K562 (cell line): Measurements from ENCODE around the gene AGBL1. TPM values are rescaled to one million over a fixed set of nuclear protein-coding genes. Genes with fewer than 3 reads are reported as not detected.

Source experiments
- ATAC-seq: fragments of 200-7000 bp; cut with Tn5 transposase; 3 replicates; pipeline ENCODE4 v1.9.1; 2020; ENCODE audit warnings: moderate library complexity
- BruUV-seq: library from RNA; stranded (reverse); fragments of 400-500 nt; replicated peaks from 2 replicates; lab custom pipeline; 2021; lab: Mats Ljungman, UMichigan
- CTCF ChIA-PET: fragments of 300-600 bp; formaldehyde crosslinking; extraction: SDS; loops from one replicate; lab custom pipeline; 2021; ENCODE audit warnings: low intra/inter-chr PET ratio; lab: Yijun Ruan, JAX
- POLR2A ChIA-PET: fragments of 300-600, 350-650 bp; sonication (Branson Sonifier 250); formaldehyde crosslinking; extraction: SDS; loops from one replicate; lab custom pipeline; 2021; ENCODE audit warnings: antibody characterized with exemption, inconsistent platforms; lab: Yijun Ruan, JAX
- DNase-seq, 4 experiments: peaks; one replicate each; pipeline versions ENCODE4 v3.0.0 to v3.0.0-alpha.2; 2011 to 2018; ENCODE audit warnings: low spot score in 3 of 4, mixed read lengths in 3 of 4; ENCODE audit errors: extremely low read depth in 1 of 4
- FAIRE-seq: peaks from 2 replicates; lab custom pipeline; 2011; peaks lifted over from hg19 to GRCh38; lab: Jason Lieb, UNC
- H2AFZ ChIP-seq: 2 replicates; pipeline ENCODE4 v1.6.0; 2011; ENCODE audit warnings: low read depth, low read length, control low read depth, inconsistent platforms
- H3K27ac ChIP-seq: fragments of 200-600 bp; 3 replicates; pipeline ENCODE4 v1.8.0; 2011; ENCODE audit warnings: low read depth, mild to moderate bottlenecking, control low read depth, inconsistent platforms, low read length, moderate library complexity, mixed read lengths; ENCODE audit errors: extremely low read depth
- H3K27me3 ChIP-seq, 2 experiments: fragments of 300-600 bp in 1 of 2; 2 replicates in 1 of 2; 3 replicates in 1 of 2; pipeline versions ENCODE4 v1.6.0 to v1.8.0; 2011; ENCODE audit warnings: inconsistent platforms in 2 of 2, low read length in 2 of 2, mild to moderate bottlenecking in 1 of 2, mixed read lengths in 1 of 2, moderate library complexity in 1 of 2; ENCODE audit not compliant: control insufficient read depth in 2 of 2, insufficient read depth in 2 of 2
- H3K36me3 ChIP-seq: fragments of 300-600 bp; 3 replicates; pipeline ENCODE4 v1.8.0; 2011; ENCODE audit warnings: mild to moderate bottlenecking, low read length, inconsistent platforms; ENCODE audit not compliant: control insufficient read depth, insufficient read depth
- H3K4me1 ChIP-seq, 2 experiments: fragments of 200-600 bp in 1 of 2; replicated peaks in 1 of 2; 2 replicates in 1 of 2; 3 replicates in 1 of 2; pipeline versions ENCODE4 v1.5.1 to v1.8.0; 2011; ENCODE audit warnings: inconsistent platforms in 2 of 2, low read length in 2 of 2, mild to moderate bottlenecking in 1 of 2, mixed read lengths in 1 of 2, moderate library complexity in 1 of 2; ENCODE audit not compliant: control insufficient read depth in 2 of 2, insufficient read depth in 2 of 2
- H3K4me2 ChIP-seq: 2 replicates; pipeline ENCODE4 v1.6.1; 2011; ENCODE audit warnings: low read length, control low read depth, inconsistent platforms, mixed read lengths; ENCODE audit not compliant: insufficient read depth
- H3K4me3 ChIP-seq: fragments of 200-600 bp; sonication (generic), shearing (Covaris generic); 2 replicates; pipeline ENCODE4 v1.5.1; 2016; ENCODE audit warnings: control low read depth, inconsistent platforms
- H3K79me2 ChIP-seq: fragments of 200-600 bp; 3 replicates; pipeline ENCODE4 v1.8.0; 2011; ENCODE audit warnings: low read length, inconsistent platforms; ENCODE audit not compliant: control insufficient read depth, insufficient read depth
- H3K9ac ChIP-seq, 2 experiments: 2 replicates each; pipeline versions ENCODE4 v1.6.0 to v1.6.1; 2011; ENCODE audit warnings: low read depth in 2 of 2, low read length in 2 of 2, control low read depth in 1 of 2, inconsistent platforms in 1 of 2, mild to moderate bottlenecking in 1 of 2, mixed read lengths in 1 of 2; ENCODE audit not compliant: insufficient read depth in 1 of 2
- H3K9me1 ChIP-seq: one replicate; pipeline ENCODE4 v1.6.0; 2011; ENCODE audit warnings: inconsistent platforms, mild to moderate bottlenecking, low read length, moderate library complexity; ENCODE audit not compliant: control insufficient read depth, insufficient read depth
- H3K9me3 ChIP-seq: replicated peaks from 2 replicates; pipeline ENCODE4 v1.5.1; 2011; ENCODE audit warnings: low read depth, low read length, inconsistent platforms; ENCODE audit not compliant: control insufficient read depth, insufficient read depth
- H4K20me1 ChIP-seq: replicated peaks from 2 replicates; pipeline ENCODE4 v1.6.1; 2011; ENCODE audit warnings: low read length, inconsistent platforms, mixed read lengths; ENCODE audit not compliant: control insufficient read depth, insufficient read depth
- CTBP1 ChIP-seq: fragments of 450-650 bp; IDR thresholded peaks from 2 replicates; pipeline ENCODE4 v1.6.1; 2016; ENCODE audit warnings: borderline replicate concordance
- HDAC1 ChIP-seq, 2 experiments: fragments of 450-650 bp; IDR thresholded peaks; 2 replicates each; pipeline ENCODE4 v1.6.1; 2016 to 2017; ENCODE audit warnings: inconsistent platforms in 1 of 2, mild to moderate bottlenecking in 1 of 2, moderate library complexity in 1 of 2
- HDAC6 ChIP-seq: IDR thresholded peaks from 2 replicates; pipeline ENCODE4 v1.6.1; 2012; ENCODE audit warnings: low read depth, mild to moderate bottlenecking, control low read depth, inconsistent platforms, low read length, moderate library complexity
- KHSRP ChIP-seq: fragments of 450-650 bp; IDR thresholded peaks from 2 replicates; pipeline ENCODE4 v1.6.1; 2017
- LARP7 ChIP-seq: fragments of 450-650 bp; IDR thresholded peaks from 2 replicates; pipeline ENCODE4 v1.6.1; 2016
- LEF1 ChIP-seq: fragments of 450-650 bp; IDR thresholded peaks from 2 replicates; pipeline ENCODE4 v1.6.1; 2016; ENCODE audit warnings: mild to moderate bottlenecking
- RBM22 ChIP-seq: fragments of 200-400 bp; formaldehyde crosslinking; IDR thresholded peaks from 2 replicates; pipeline ENCODE4 v1.6.1; 2018; ENCODE audit warnings: low read length, low read depth; ENCODE audit not compliant: poor library complexity, severe bottlenecking
- SIN3A ChIP-seq, 2 experiments: fragments of 150-350 bp in 1 of 2; IDR thresholded peaks; 2 replicates each; pipeline ENCODE4 v1.6.1; 2011 to 2016; ENCODE audit warnings: borderline replicate concordance in 2 of 2, low read depth in 2 of 2, low read length in 2 of 2, mild to moderate bottlenecking in 2 of 2, moderate library complexity in 2 of 2; ENCODE audit not compliant: control insufficient read depth in 1 of 2
- SMARCC2 ChIP-seq: fragments of 450-650 bp; IDR thresholded peaks from 2 replicates; pipeline ENCODE4 v1.6.1; 2017; ENCODE audit warnings: antibody characterized with exemption, moderate library complexity, mild to moderate bottlenecking, low read depth
- WGBS: fragments of 100-300 bp; shearing (Covaris generic); methylation state at CpG from one replicate; pipeline ENCODE4 v1.1.6; 2016; ENCODE audit warnings: low coverage, mixed read lengths; ENCODE audit not compliant: insufficient coverage; ENCODE audit errors: missing lambda C conversion rate; 5-methylcytosine and 5-hydroxymethylcytosine counted together
- in situ Hi-C: fragments of 300-500 bp; cut with MboI; formaldehyde crosslinking; loops from 4 replicates; pipeline ENCODE4 v1.15.0; 2018; ENCODE audit warnings: inconsistent platforms, mixed read lengths
- intact Hi-C: fragments of 100-400 bp; cut with micrococcal nuclease; formaldehyde crosslinking; loops from 2 replicates; pipeline ENCODE4 v1.14.2; 2022
- polyA plus RNA-seq, 8 experiments: library from polyadenylated mRNA; depleted of rRNA in 4 of 8; stranded (reverse) in 5 of 8; unstranded in 3 of 8; fragments of >200 nt; fragmentation: Nextera tagmentation in 2 of 8; fragmentation: Illumina TruSeq in 1 of 8; extraction: Ambion mirVana in 2 of 8; extraction: Trizol in 1 of 8; gene quantifications; 2 replicates each; pipeline versions ENCODE4 v1.2.1 to v1.2.3, GENCODE V29; 2011 to 2014; ENCODE audit warnings: inconsistent platforms in 1 of 8, missing spikeins in 1 of 8
- total RNA-seq, 7 experiments: library from RNA; depleted of rRNA in 6 of 7; stranded (reverse); fragments of >200 nt in 6 of 7; fragmentation: Illumina TruSeq in 2 of 7; extraction: Trizol in 2 of 7; gene quantifications; 2 replicates each; pipeline versions ENCODE4 v1.2.1 to v1.2.3, GENCODE V29; 2011 to 2021; ENCODE audit warnings: low replicate concordance in 1 of 7
- TF ChIP-seq, protein P1 (sequence below): IDR thresholded peaks from 2 replicates; pipeline ENCODE4 v1.6.1; 2011; ENCODE audit warnings: borderline replicate concordance, low read depth, mild to moderate bottlenecking, moderate library complexity, low read length; ENCODE audit not compliant: insufficient read depth, poor library complexity, severe bottlenecking
- TF ChIP-seq, protein P2 (sequence below): fragments of 250-450 bp; sonication (Bioruptor Pico); IDR thresholded peaks from 2 replicates; pipeline ENCODE4 v1.8.0; 2022; ENCODE audit warnings: inconsistent platforms
- TF ChIP-seq, protein P3 (sequence below): sonication (generic); formaldehyde crosslinking; IDR thresholded peaks from 2 replicates; pipeline ENCODE4 v1.4.0; 2020; ENCODE audit warnings: mild to moderate bottlenecking, missing genetic modification reagents
- TF ChIP-seq, protein P4 (sequence below): fragments of 250-450 bp; sonication (Bioruptor Pico); IDR thresholded peaks from 2 replicates; pipeline ENCODE4 v1.5.0; 2020; ENCODE audit warnings: mild to moderate bottlenecking, borderline replicate concordance
- TF ChIP-seq, protein P5 (sequence below): fragments of 450-650 bp; formaldehyde crosslinking; IDR thresholded peaks from 2 replicates; pipeline ENCODE4 v1.4.0; 2020; ENCODE audit warnings: mild to moderate bottlenecking

Gene AGBL1
- total and polyA plus RNA-seq, 9 of the 15 experiments (the other 6 are each of a cell fraction or from before 2014, with no cell fraction given) = not detected

DNA sequence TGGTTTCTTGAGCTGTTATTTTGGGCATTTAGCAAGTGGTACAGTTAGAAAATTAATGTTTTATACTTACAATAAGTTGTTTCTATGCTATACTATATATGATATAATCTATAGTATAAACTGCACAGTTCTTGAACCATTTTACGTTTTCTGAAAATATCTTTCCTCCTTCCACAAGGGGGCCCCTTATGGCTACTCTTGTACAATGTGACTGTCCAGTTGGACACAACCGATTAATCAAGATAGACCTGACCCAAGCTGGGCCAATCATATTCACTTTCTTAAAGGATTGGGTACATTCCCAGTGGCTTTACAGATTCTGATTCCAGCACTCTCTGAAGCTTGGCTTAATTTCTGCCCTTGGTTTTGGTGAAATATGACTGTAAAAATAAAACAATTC lies 953.4 kb downstream of the AGBL1 start:
- 0% methylated on average over 2 of the region's 2 CpGs for WGBS
- POLR2A ChIA-PET = no interaction called here
- no peaks in the 10 kb centered on the region for H3K27me3 ChIP-seq
- H3K9me3 ChIP-seq = no peaks in the 10 kb centered on the region; the same call in none of the 2 replicates
- no peak overlapping the region for H3K4me2 ChIP-seq
- ATAC-seq (no peak), DNase-seq (no peak), FAIRE-seq (no peak)
- H3K36me3 ChIP-seq = no peaks in the 10 kb centered on the region
- H3K9me1 ChIP-seq = no peaks in the 10 kb centered on the region
- H3K79me2 ChIP-seq = no peaks in the 10 kb centered on the region
- no peak overlapping the region for H3K4me3 ChIP-seq
- no TSS peak for BruUV-seq
- intact Hi-C loops = no loop called here
- CTCF ChIA-PET = no interaction called here
- no peak overlapping the region for H3K9ac ChIP-seq
- TF ChIP-seq, protein P1, sequence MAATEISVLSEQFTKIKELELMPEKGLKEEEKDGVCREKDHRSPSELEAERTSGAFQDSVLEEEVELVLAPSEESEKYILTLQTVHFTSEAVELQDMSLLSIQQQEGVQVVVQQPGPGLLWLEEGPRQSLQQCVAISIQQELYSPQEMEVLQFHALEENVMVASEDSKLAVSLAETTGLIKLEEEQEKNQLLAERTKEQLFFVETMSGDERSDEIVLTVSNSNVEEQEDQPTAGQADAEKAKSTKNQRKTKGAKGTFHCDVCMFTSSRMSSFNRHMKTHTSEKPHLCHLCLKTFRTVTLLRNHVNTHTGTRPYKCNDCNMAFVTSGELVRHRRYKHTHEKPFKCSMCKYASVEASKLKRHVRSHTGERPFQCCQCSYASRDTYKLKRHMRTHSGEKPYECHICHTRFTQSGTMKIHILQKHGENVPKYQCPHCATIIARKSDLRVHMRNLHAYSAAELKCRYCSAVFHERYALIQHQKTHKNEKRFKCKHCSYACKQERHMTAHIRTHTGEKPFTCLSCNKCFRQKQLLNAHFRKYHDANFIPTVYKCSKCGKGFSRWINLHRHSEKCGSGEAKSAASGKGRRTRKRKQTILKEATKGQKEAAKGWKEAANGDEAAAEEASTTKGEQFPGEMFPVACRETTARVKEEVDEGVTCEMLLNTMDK = no peak
- no peak for TF ChIP-seq HDAC1 (IDR thresholded peaks at IDR 0.05)
- no peak for TF ChIP-seq CTBP1
- TF ChIP-seq, protein P2, sequence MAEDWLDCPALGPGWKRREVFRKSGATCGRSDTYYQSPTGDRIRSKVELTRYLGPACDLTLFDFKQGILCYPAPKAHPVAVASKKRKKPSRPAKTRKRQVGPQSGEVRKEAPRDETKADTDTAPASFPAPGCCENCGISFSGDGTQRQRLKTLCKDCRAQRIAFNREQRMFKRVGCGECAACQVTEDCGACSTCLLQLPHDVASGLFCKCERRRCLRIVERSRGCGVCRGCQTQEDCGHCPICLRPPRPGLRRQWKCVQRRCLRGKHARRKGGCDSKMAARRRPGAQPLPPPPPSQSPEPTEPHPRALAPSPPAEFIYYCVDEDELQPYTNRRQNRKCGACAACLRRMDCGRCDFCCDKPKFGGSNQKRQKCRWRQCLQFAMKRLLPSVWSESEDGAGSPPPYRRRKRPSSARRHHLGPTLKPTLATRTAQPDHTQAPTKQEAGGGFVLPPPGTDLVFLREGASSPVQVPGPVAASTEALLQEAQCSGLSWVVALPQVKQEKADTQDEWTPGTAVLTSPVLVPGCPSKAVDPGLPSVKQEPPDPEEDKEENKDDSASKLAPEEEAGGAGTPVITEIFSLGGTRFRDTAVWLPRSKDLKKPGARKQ (CRISPR knock-in tag) = no peak
- TF ChIP-seq SMARCC2 = no peak
- TF ChIP-seq, protein P3, sequence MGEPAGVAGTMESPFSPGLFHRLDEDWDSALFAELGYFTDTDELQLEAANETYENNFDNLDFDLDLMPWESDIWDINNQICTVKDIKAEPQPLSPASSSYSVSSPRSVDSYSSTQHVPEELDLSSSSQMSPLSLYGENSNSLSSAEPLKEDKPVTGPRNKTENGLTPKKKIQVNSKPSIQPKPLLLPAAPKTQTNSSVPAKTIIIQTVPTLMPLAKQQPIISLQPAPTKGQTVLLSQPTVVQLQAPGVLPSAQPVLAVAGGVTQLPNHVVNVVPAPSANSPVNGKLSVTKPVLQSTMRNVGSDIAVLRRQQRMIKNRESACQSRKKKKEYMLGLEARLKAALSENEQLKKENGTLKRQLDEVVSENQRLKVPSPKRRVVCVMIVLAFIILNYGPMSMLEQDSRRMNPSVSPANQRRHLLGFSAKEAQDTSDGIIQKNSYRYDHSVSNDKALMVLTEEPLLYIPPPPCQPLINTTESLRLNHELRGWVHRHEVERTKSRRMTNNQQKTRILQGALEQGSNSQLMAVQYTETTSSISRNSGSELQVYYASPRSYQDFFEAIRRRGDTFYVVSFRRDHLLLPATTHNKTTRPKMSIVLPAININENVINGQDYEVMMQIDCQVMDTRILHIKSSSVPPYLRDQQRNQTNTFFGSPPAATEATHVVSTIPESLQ = no peak
- TF ChIP-seq SIN3A (IDR thresholded peaks at IDR 0.05; ENCODE audit: borderline replicate concordance in 2 of 2, control insufficient read depth in 1 of 2, low read depth in 2 of 2, low read length in 2 of 2) = no peak
- TF ChIP-seq RBM22 = no peak
- TF ChIP-seq LARP7 = no peak
- TF ChIP-seq, protein P4, sequence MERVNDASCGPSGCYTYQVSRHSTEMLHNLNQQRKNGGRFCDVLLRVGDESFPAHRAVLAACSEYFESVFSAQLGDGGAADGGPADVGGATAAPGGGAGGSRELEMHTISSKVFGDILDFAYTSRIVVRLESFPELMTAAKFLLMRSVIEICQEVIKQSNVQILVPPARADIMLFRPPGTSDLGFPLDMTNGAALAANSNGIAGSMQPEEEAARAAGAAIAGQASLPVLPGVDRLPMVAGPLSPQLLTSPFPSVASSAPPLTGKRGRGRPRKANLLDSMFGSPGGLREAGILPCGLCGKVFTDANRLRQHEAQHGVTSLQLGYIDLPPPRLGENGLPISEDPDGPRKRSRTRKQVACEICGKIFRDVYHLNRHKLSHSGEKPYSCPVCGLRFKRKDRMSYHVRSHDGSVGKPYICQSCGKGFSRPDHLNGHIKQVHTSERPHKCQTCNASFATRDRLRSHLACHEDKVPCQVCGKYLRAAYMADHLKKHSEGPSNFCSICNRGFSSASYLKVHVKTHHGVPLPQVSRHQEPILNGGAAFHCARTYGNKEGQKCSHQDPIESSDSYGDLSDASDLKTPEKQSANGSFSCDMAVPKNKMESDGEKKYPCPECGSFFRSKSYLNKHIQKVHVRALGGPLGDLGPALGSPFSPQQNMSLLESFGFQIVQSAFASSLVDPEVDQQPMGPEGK (CRISPR knock-in tag) = no peak
- no peak for TF ChIP-seq LEF1
- TF ChIP-seq KHSRP = no peak
- no peak for TF ChIP-seq HDAC6
- TF ChIP-seq, protein P5, sequence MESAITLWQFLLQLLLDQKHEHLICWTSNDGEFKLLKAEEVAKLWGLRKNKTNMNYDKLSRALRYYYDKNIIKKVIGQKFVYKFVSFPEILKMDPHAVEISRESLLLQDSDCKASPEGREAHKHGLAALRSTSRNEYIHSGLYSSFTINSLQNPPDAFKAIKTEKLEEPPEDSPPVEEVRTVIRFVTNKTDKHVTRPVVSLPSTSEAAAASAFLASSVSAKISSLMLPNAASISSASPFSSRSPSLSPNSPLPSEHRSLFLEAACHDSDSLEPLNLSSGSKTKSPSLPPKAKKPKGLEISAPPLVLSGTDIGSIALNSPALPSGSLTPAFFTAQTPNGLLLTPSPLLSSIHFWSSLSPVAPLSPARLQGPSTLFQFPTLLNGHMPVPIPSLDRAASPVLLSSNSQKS (CRISPR knock-in tag) = no peak
- H3K4me1 ChIP-seq = no peaks in the 10 kb centered on the region
- H4K20me1 ChIP-seq = no peaks in the 10 kb centered on the region
- no peak overlapping the region for H3K27ac ChIP-seq
- no peak overlapping the region for H2AFZ ChIP-seq
- in situ Hi-C loops = no loop called here
